H9 (cell line): Measurements from ENCODE around the gene TP53BP2. TPM values are rescaled to one million over a fixed set of nuclear protein-coding genes. Genes with fewer than 3 reads are reported as not detected.

Experiments used
- DNase-seq: peaks from one replicate; pipeline ENCODE4 v3.0.0-alpha.2; 2017
- H2AFZ ChIP-seq: one replicate; pipeline ENCODE4 v1.6.1; 2013; ENCODE audit warnings: mild to moderate bottlenecking, low read length, control low read depth, moderate library complexity
- H2AK5ac ChIP-seq: 2 replicates; pipeline ENCODE4 v1.6.1; 2013; ENCODE audit warnings: low read length, control low read depth, mixed read lengths; ENCODE audit not compliant: insufficient read length
- H2BK120ac ChIP-seq: one replicate; pipeline ENCODE4 v1.6.1; 2013; ENCODE audit warnings: low read depth, mild to moderate bottlenecking, low read length, control low read depth, inconsistent platforms; ENCODE audit not compliant: poor library complexity, severe bottlenecking
- H2BK12ac ChIP-seq: 2 replicates; pipeline ENCODE4 v1.6.1; 2013; ENCODE audit warnings: low read length, control low read depth, mixed read lengths, low read depth; ENCODE audit not compliant: insufficient read length
- H2BK15ac ChIP-seq: 2 replicates; pipeline ENCODE4 v1.6.1; 2013; ENCODE audit warnings: low read depth, low read length, control low read depth
- H2BK20ac ChIP-seq: one replicate; pipeline ENCODE4 v1.6.1; 2013; ENCODE audit warnings: low read depth, mild to moderate bottlenecking, low read length, control low read depth, inconsistent platforms; ENCODE audit not compliant: poor library complexity, severe bottlenecking
- H2BK5ac ChIP-seq: 2 replicates; pipeline ENCODE4 v1.6.1; 2013; ENCODE audit warnings: low read length, control low read depth, mixed read lengths; ENCODE audit not compliant: insufficient read length
- H3K14ac ChIP-seq: 2 replicates; pipeline ENCODE4 v1.6.1; 2013; ENCODE audit warnings: low read length, control low read depth; ENCODE audit not compliant: insufficient read depth
- H3K18ac ChIP-seq: 2 replicates; pipeline ENCODE4 v1.6.1; 2013; ENCODE audit warnings: low read depth, mild to moderate bottlenecking, mixed read lengths, low read length, control low read depth; ENCODE audit not compliant: insufficient read length
- H3K23ac ChIP-seq: 2 replicates; pipeline ENCODE4 v1.6.1; 2013; ENCODE audit warnings: low read length, control low read depth, mixed read lengths, low read depth; ENCODE audit not compliant: insufficient read length
- H3K23me2 ChIP-seq: 2 replicates; pipeline ENCODE4 v1.6.1; 2013; ENCODE audit warnings: low read depth, mild to moderate bottlenecking, mixed read lengths, low read length, control low read depth; ENCODE audit not compliant: insufficient read length, poor library complexity, severe bottlenecking
- H3K27ac ChIP-seq: 2 replicates; pipeline ENCODE4 v1.5.1; 2013; ENCODE audit warnings: low read length, control low read depth, mixed read lengths, low read depth; ENCODE audit not compliant: insufficient read length
- H3K27me3 ChIP-seq: 2 replicates; pipeline ENCODE4 v1.6.1; 2013; ENCODE audit warnings: low read length, control low read depth, inconsistent platforms; ENCODE audit not compliant: insufficient read depth
- H3K4ac ChIP-seq: 2 replicates; pipeline ENCODE4 v1.6.1; 2013; ENCODE audit warnings: low read depth, mild to moderate bottlenecking, control low read depth, inconsistent platforms, low read length, moderate library complexity
- H3K4me1 ChIP-seq: 2 replicates; pipeline ENCODE4 v1.6.1; 2013; ENCODE audit warnings: low read length, control low read depth, inconsistent platforms; ENCODE audit not compliant: insufficient read depth
- H3K4me2 ChIP-seq: 2 replicates; pipeline ENCODE4 v1.6.1; 2013; ENCODE audit warnings: low read length, control low read depth, mixed read lengths; ENCODE audit not compliant: insufficient read length, insufficient read depth
- H3K56ac ChIP-seq: 2 replicates; pipeline ENCODE4 v1.6.1; 2013; ENCODE audit warnings: low read depth, mild to moderate bottlenecking, mixed read lengths, low read length, control low read depth; ENCODE audit not compliant: insufficient read length
- H3K79me1 ChIP-seq: 2 replicates; pipeline ENCODE4 v1.6.1; 2013; ENCODE audit warnings: low read depth, mild to moderate bottlenecking, moderate library complexity, low read length, control low read depth, inconsistent platforms; ENCODE audit not compliant: insufficient read depth, poor library complexity, severe bottlenecking
- H3K79me2 ChIP-seq: 2 replicates; pipeline ENCODE4 v1.6.1; 2013; ENCODE audit warnings: low read length, control low read depth, inconsistent platforms; ENCODE audit not compliant: insufficient read depth
- H3K9ac ChIP-seq: 2 replicates; pipeline ENCODE4 v1.6.1; 2013; ENCODE audit warnings: low read length, control low read depth, mixed read lengths; ENCODE audit not compliant: insufficient read length; ENCODE audit errors: extremely low read depth
- H3K9me3 ChIP-seq: one replicate; pipeline ENCODE4 v1.6.1; 2013; ENCODE audit warnings: low read depth, low read length, inconsistent platforms; ENCODE audit not compliant: control insufficient read depth
- H3T11ph ChIP-seq: one replicate; pipeline ENCODE4 v1.6.1; 2013; ENCODE audit warnings: mild to moderate bottlenecking, low read length, control low read depth, inconsistent platforms
- H4K20me1 ChIP-seq: one replicate; pipeline ENCODE4 v1.6.1; 2013; ENCODE audit not compliant: control insufficient read depth, insufficient read length, insufficient read depth
- H4K5ac ChIP-seq: 2 replicates; pipeline ENCODE4 v1.6.1; 2013; ENCODE audit warnings: low read depth, mild to moderate bottlenecking, mixed read lengths, low read length, control low read depth; ENCODE audit not compliant: insufficient read length
- H4K8ac ChIP-seq: replicated peaks from 2 replicates; pipeline ENCODE4 v1.6.1; 2013; ENCODE audit warnings: low read length, control low read depth, mixed read lengths, low read depth; ENCODE audit not compliant: insufficient read length
- H4K91ac ChIP-seq: 2 replicates; pipeline ENCODE4 v1.6.1; 2013; ENCODE audit warnings: low read depth, mild to moderate bottlenecking, moderate library complexity, mixed read lengths, low read length, control low read depth; ENCODE audit not compliant: insufficient read length
- H3K27ac Mint-ChIP-seq, 3 experiments: 2 replicates in 2 of 3; 3 replicates in 1 of 3; pipeline ENCODE4 v1.8.0; 2020 to 2021; ENCODE audit warnings: mixed read lengths in 3 of 3, mild to moderate bottlenecking in 1 of 3, moderate library complexity in 1 of 3
- H3K27me3 Mint-ChIP-seq: 2 replicates; pipeline ENCODE4 v1.8.0; 2021; ENCODE audit warnings: low read depth, mild to moderate bottlenecking, moderate library complexity, mixed read lengths
- H3K36me3 Mint-ChIP-seq, 3 experiments: 2 replicates in 2 of 3; 3 replicates in 1 of 3; pipeline ENCODE4 v1.8.0; 2020 to 2021; ENCODE audit warnings: low read depth in 3 of 3, mixed read lengths in 3 of 3; ENCODE audit not compliant: insufficient read depth in 1 of 3
- H3K4me1 Mint-ChIP-seq, 2 experiments: 2 replicates each; pipeline ENCODE4 v1.8.0; 2020; ENCODE audit warnings: mixed read lengths in 2 of 2
- H3K4me3 Mint-ChIP-seq, 2 experiments: 2 replicates in 1 of 2; 3 replicates in 1 of 2; pipeline ENCODE4 v1.8.0; 2020 to 2021; ENCODE audit warnings: mild to moderate bottlenecking in 2 of 2, mixed read lengths in 2 of 2, moderate library complexity in 1 of 2
- H3K9me3 Mint-ChIP-seq, 2 experiments: 2 replicates in 1 of 2; 3 replicates in 1 of 2; pipeline ENCODE4 v1.8.0; 2020; ENCODE audit warnings: mild to moderate bottlenecking in 2 of 2, mixed read lengths in 2 of 2, moderate library complexity in 1 of 2
- CTCF ChIP-seq: fragments of 200-600 bp; sonication (generic); conservative IDR thresholded peaks from 3 replicates; pipeline ENCODE4 v1.8.0; 2021; ENCODE audit warnings: antibody characterized with exemption, mild to moderate bottlenecking
- WGBS: extraction: QIAGEN DNeasy Blood & Tissue Kit; methylation state at CpG from one replicate; pipeline ENCODE4 v1.1.7; 2013; ENCODE audit warnings: missing lambda C conversion rate, low lambda C conversion rate, mixed read lengths; ENCODE audit not compliant: insufficient read length; ENCODE audit errors: extremely low coverage; 5-methylcytosine and 5-hydroxymethylcytosine counted together
- total RNA-seq: library from RNA; stranded (reverse); gene quantifications from 2 replicates; pipeline ENCODE4 v1.2.1, GENCODE V29; 2021

TP53BP2 gene
- total RNA-seq, 1 experiment from 2014 or later = 49.7 TPM

DNA sequence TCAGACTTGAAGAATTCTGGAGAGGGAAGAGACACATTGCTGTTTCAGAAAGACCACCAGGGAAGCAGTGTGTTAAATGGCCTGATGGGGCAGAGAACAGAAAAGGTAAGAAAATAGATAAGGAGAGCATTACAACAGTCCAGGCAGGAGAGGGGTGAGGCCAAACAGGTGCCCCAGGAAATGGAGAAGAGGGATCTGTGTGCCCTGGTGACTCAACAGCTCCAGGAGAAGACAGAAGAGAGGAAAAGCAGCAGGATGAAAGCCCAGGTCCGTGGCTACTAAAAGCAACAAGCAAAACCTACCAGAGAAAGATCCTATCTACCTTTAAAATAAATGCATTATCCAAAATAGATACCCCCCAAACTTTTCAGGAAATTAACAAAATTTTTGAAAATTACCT, 9.2 kb downstream of the TP53BP2 start:
- no peak overlapping the region for H3K4me2 ChIP-seq
- H2BK12ac ChIP-seq = no peak overlapping the region
- no peaks in the 10 kb centered on the region for H3K9me3 Mint-ChIP-seq
- H2BK15ac ChIP-seq = no peak overlapping the region
- H3K4ac ChIP-seq = no peak overlapping the region
- H2AK5ac ChIP-seq = no peak overlapping the region
- no peaks in the 10 kb centered on the region for H3K27me3 ChIP-seq
- no peak overlapping the region for H4K5ac ChIP-seq
- H3K9me3 ChIP-seq = no peaks in the 10 kb centered on the region
- no peak overlapping the region for H4K8ac ChIP-seq
- H3K4me1 Mint-ChIP-seq = peaks cover 36 to 38% of the 10 kb centered on the region in 2 experiments
- no peak overlapping the region for H4K91ac ChIP-seq
- no CpG with 5 or more reads among the region's 1 CpG for WGBS
- peaks cover 13% of the 10 kb centered on the region for H3K4me1 ChIP-seq
- no peak overlapping the region for H2BK5ac ChIP-seq
- H3K9ac ChIP-seq = no peak overlapping the region
- H3K56ac ChIP-seq = no peak overlapping the region
- no peak overlapping the region for H2AFZ ChIP-seq
- no peak overlapping the region for H3K27ac Mint-ChIP-seq
- H2BK120ac ChIP-seq = no peak overlapping the region
- no peak overlapping the region for H3K4me3 Mint-ChIP-seq
- H3T11ph ChIP-seq = no peak overlapping the region
- no peak for DNase-seq
- H3K27me3 Mint-ChIP-seq = no peaks in the 10 kb centered on the region
- H3K23ac ChIP-seq = no peak overlapping the region
- H3K18ac ChIP-seq = no peak overlapping the region
- no peak overlapping the region for H3K27ac ChIP-seq
- peaks cover 0 to 5% (median 5%) of the 10 kb centered on the region in 3 experiments; a peak in 5 of 7 replicates for H3K36me3 Mint-ChIP-seq
- H3K79me1 ChIP-seq = peaks cover 8% of the 10 kb centered on the region
- no peak overlapping the region for H3K14ac ChIP-seq
- no peaks in the 10 kb centered on the region for H4K20me1 ChIP-seq
- H3K79me2 ChIP-seq = peaks cover 21% of the 10 kb centered on the region; the same call in 1 of the 2 replicates
- no peaks in the 10 kb centered on the region for H3K23me2 ChIP-seq
- H2BK20ac ChIP-seq = no peak overlapping the region
- no peak for TF ChIP-seq CTCF
